COLO668 (cell line): ENCODE measurements around the gene TBC1D5.
A peak's percentile ranks its signal among the peaks of the same experiment; 100 is the strongest.

Experiments
- DNase-seq: peaks from one replicate; lab custom pipeline; 2025; ENCODE audit not compliant: unreplicated experiment; lab: John Stamatoyannopoulos, UW

Gene TBC1D5

DNA sequence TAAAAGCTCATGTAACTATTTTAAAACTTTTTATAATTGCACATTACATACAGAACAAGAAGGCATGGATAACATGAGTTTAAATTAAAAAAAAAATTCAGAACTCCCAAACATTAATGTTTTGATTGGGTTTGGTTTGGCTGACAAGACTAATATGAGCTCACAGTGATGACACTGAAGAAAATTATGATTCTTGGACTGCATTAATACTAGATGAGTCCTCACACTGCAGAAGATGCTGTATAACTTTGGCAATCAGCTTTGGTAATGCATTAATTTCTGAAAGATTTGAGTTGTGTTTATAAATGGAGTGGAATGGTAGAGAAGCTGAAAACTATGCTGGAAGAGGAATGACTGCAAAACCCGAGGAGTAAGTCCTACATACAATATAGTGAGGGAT, 498.8 kb downstream of the TBC1D5 start:
- DNase-seq: no peak

- DNase-seq: no peak
Measured at GRCh38 chr3:17239417-17239816, 503.0 kb downstream of the TBC1D5 start.

- DNase-seq: no peak
Measured at GRCh38 chr3:17238023-17238422, 504.4 kb downstream of the TBC1D5 start.

DNA sequence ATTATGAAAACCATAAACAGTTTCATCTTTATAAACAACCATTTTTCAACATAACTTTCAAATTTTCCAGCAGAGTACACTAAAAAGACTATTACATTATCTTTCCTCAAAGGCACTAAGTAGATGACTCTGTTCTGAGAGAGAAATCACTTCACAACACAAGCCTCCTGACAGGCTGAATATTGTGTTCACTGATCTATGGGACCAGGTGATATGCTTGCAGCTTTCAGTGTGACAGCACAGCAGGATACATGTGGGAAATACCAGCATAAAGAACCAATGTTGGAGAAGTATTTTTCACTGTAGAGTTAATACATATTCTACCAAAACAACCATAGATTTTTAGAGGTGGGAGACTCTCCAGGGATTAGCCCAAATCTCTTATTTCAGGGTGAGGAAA, 507.1 kb downstream of the TBC1D5 start:
- DNase-seq: no peak

GRCh38 chr3:17234382-17234781, 508.0 kb downstream of the TBC1D5 start:
- DNase-seq: no peak

- peak; percentile 3 for DNase-seq
Measured at GRCh38 chr3:17233398-17233800, 509.0 kb downstream of the TBC1D5 start.

- DNase-seq: no peak
Measured at GRCh38 chr3:17232442-17232841, 510.0 kb downstream of the TBC1D5 start.

DNA sequence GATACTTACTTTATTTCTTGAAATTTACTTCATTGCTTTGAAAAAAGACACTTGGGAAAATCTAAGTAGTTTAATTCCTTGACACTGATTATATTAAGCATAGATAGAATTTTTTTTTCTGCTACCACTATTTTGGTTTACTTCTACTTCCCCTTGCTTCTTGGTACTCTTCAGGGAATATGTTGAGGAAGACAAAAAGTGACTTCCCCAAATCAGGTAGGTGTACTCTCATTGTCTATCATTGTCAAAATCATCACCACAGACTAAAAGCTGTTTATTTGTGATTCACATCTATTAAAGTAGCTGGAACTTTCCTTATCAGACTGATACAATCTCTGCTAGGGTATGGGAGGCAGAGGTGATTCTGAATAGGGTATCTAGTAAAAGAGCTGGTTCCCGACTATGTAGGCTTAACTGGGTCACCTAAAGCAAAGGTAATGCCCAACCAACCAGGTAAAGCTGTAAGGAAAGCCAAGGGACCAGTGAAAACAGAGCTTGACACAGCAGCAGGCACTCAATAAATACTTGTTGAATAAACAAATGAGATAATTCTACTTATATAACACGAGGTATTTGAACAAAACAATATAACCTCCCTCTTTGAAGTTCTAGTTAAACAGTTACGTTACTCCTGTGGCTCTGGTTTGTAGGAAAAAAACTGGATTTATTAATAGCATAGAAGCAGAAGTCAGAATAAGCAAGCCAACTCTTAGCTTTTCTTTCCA, 510.7 kb downstream of the TBC1D5 start:
- no peak for DNase-seq

DNA sequence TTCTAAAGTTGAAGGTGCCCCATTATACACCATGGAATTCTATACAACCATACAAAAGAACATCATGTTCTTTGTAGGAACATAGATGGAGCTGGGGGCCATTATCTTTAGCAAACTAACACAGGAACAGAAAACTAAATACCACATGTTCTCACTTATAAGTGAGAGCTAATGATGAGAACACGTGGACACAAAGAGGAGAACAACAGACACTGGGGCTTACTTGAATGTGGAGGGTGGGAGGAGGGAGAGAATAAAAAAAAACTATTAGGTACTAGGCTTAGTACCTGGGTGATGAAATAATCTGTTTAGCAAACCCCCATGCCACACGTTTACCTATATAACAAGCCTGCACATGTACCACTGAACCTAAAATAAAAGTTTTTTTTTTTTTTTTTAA, 515.0 kb downstream of the TBC1D5 start:
- no peak for DNase-seq

DNA sequence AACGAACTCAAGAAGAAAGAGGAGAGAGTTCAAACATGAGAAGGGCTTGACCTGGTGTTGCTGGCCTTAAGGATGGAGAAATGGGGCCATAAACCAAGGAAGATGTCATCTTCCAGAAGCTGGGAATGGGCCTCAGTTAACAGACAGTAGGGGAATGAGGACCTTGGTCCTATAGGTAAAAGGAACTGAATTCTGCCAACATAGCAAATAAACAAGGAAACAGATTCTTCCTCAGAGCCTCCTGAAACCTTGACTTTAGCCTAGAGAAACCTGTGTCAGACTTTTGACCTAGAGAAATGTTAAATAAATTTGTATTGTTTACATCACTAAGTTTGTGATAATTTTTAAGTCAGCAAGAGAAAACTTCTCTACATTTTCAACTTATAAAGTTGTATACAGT, 520.9 kb downstream of the TBC1D5 start:
- no peak for DNase-seq

DNA sequence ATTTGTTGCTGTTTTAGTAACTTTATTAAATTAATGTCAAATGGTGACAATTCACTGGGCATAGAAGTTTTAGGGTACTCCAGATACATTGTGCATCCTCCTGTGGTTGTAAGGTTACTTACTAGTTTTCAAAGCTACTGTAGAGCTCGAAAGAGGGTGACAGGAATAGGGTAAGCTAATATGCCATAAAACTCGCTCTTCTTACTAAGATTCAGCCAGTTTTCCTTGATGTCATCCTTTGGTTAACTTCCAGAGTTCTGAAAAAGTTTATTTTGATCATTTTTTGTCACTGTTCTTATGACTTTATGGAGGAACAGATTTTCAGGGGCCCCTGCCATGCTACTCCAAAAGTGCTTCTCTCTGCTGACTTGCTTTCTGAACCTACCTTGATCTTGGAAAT, 522.8 kb downstream of the TBC1D5 start:
- DNase-seq: no peak

DNA sequence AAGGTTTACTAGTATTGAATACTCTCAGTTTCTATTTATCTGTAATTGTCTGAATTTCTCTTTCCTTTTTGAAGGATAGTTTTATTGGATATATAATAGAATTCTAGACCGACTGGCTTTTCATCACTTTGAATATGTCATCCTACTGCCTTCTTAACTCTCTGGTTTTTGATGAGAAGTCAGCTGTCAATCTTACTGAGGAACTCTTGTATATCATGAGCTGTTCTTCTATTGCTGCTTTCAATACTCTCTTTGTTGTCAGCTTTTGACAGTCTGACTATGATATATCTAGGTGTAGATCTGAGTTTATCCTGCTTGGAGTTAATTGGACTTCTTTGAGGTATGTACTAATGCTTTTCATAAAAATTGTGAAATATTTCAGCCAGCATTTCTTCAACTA, 523.8 kb downstream of the TBC1D5 start:
- no peak for DNase-seq

DNA sequence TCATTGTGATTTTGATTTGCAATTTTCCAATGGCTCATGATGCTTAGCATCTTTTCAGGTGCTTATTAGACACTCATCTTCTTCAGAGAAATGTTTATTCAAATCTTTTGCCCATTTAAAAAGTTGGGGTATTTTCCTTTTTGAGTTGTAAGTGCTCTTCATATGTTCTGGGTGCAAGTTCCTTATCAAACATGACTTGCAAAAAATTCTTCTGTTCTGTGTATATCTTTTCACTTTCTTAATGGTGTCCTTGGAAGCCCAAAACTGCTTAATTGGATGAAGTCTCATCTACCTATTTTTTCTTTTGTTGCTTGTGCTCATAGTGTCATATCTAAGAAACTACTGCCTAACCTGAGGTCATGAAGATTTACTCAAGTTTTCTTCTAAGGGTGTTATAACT, 524.8 kb downstream of the TBC1D5 start:
- DNase-seq: no peak

GRCh38 chr3:17213102-17213501, 529.3 kb downstream of the TBC1D5 start:
- DNase-seq: no peak

DNA sequence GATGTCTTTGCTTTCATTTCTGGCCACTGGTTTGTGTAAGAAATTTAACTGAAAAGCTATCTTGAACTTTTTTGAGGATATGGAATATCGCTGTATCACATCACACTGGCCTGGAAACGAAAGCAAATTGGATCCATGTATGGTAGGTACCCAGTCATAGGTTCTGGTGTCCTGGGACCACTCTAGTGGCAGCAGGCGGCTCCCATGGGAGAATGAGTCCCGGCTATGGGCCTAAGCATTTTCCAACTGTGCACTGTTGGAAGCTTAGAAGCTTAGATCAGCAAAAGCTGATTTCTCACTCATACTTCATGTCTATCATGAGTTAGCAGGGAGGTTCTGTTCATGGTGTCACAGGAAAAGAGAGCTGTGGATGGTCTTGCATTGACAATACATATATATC, 534.5 kb downstream of the TBC1D5 start:
- DNase-seq: no peak

DNA sequence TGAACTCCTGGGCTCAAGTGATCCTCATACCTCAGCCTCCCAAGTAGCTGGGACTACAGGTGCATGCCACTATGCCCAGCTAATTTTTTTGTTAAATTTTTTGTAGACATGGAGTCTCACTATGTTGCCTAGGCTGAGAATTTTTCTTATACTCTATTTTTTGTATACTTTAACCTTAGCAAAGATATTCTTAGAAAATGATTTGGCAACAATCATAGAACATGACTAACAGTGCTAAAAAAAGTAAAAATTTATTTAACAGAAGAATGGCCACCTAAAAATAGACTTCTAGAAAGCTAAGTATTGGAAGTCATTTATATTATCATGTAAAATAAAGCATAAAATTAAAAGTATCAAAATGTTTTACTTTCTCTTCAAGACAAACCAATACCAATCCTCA, 535.4 kb downstream of the TBC1D5 start:
- DNase-seq: no peak

DNA sequence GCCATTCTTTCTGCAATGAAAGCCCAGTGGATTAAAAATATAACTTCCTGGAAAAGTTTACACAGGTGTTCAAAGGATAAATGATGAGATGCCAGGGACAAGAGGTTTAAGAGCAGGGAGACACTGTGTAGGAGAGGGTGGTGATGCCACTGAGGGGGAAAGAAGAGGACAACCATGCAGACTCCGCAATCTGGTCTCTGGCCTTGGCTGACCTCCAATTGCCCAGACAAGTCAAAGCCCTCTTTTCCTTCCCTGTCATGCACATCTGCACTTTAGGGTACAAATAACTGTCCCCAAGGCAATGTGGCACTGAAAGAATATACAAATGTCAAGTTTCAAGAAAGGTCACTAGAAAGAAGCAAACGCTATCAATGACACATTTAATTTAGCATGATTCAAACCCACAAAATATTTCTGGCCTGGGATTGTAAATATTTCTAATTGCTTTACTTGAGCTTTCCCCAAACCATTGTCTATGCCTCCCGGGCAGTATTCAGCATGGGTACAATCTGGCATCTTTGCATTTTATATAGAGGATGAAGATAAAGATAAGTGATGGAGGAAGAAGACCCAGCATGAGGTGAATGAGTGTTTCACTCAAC, 538.3 kb downstream of the TBC1D5 start:
- DNase-seq: no peak

DNA sequence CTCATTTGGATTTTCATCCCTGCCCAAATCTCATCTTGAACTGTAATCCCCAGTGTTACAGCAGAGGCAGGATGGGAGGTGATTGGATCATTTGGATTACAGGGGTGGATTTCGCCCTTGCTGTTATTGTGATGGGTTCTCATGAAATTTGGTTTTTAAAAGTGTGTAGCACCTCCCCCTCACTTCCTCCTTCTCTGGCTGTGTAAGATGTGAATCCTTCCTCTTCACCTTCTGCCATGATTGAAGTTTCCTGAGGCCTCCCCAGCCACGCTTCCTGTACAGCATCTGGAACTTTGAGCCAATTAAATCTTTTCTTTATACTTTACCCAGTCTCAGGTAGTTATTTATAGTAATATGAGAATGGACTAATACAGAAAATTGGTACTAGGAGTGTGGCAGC, 540.9 kb downstream of the TBC1D5 start:
- DNase-seq: no peak

DNA sequence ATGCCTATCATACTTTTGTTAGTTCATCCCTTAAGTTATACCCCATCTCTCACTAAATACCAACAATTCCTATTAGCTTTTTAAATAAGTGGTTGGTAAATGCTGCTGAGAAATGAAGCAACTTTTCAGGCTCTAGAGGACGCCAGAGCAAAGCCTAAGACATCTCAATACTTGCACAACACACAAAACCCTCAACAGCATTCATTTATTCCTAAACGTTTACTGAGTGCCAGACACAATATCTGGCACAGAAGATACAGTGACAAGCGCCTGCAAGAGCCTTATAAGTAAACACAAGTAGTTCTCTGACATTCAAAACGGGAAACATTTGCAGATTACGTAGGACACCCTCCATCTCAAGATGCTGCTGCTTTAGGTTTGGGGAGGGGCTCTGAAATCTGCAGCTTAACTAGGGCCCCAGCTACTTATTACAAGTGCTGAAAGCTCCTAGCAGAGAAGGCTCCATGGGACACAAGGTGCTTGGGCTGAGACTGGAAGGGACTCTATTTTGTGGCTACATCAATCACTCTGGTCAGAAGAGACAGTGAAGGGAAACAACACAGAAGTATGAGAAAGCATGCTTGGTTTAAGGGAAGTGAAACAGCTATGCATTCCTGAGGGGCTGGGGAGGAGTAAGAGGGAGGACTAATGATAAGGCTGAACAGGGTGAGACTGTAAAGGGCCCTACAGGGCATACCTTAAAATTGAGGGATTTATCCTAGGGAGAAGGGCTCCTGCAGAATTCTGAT, 546.4 kb downstream of the TBC1D5 start:
- DNase-seq: no peak

DNA sequence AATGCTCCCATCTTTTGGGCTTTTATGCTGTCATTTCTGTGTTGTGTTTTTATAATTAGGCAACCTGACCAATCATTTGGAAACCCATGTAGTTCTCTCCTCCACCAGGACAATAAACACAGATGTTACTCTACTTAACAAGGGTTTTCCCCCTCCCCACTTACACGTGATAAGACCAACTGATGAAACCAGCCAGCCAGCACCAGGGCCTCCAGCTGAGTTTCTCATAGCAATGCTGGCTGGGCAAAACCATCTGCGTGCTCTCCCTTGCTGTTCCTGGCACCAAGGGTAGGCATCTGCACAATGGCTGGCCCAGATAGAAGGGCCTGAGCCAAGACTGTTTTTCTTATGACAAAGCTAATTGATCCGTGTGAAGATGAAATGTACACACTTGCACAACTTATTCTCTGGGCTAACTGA, 547.2 kb downstream of the TBC1D5 start:
- DNase-seq: no peak

- DNase-seq: no peak
Measured at GRCh38 chr3:17194116-17194515, 548.3 kb downstream of the TBC1D5 start.

DNA sequence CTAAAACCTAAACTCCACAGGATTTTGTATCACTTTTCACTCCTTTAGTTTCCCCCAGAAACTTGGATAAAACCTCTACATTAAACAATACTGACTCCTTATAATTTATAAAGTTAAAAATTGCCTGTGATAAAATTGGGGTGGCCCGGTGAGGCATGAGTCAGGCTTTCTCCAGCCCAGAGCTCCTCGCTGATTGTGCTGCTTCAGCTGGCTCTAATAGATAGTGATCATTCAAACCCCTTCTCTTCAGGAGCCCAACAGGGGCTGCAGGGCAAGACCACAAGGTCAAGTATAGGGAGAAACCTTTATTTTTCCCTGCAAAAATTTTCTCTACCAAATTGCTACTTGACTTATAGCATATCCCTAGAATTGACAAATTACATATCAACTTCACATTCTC, 549.4 kb downstream of the TBC1D5 start:
- no peak for DNase-seq
